Lung (tissue), 12 donors: Measurements from ENCODE around the gene EIF5A2. TPM values are rescaled to one million over a fixed set of nuclear protein-coding genes. Genes with fewer than 3 reads are reported as not detected.
"Not testable (repeated sequence)": the region's sequence is repeated elsewhere in the genome, so short reads cannot be mapped to it uniquely, and the experiment has no call there.

ENCODE experiments used
- ATAC-seq: fragments of 200-7000 bp; cut with Tn5 transposase; one replicate; pipeline ENCODE4 v1.9.1; 2020; ENCODE audit warnings: moderate number of reproducible peaks; ENCODE audit not compliant: insufficient read depth, low FRiP score
- DNase-seq, 3 donors: peaks; one replicate each; pipeline ENCODE4 v3.0.0-alpha.2; 2013 to 2017
- H3K27ac ChIP-seq, 2 donors: one replicate each; pipeline ENCODE4 v1.5.1; 2013; ENCODE audit warnings: mild to moderate bottlenecking in 2 of 2, moderate library complexity in 2 of 2, control low read depth in 1 of 2, inconsistent platforms in 1 of 2, low read depth in 1 of 2, low read length in 1 of 2
- H3K27me3 ChIP-seq, 3 donors: one replicate each; pipeline ENCODE4 v1.5.1; 2013; ENCODE audit warnings: low read length in 2 of 3; ENCODE audit not compliant: control insufficient read depth in 3 of 3, insufficient read depth in 3 of 3
- H3K36me3 ChIP-seq, 4 donors: one replicate each; pipeline ENCODE4 v1.5.1; 2013; ENCODE audit warnings: low read length in 4 of 4, mild to moderate bottlenecking in 1 of 4, moderate library complexity in 1 of 4; ENCODE audit not compliant: control insufficient read depth in 4 of 4, insufficient read depth in 4 of 4
- H3K4me1 ChIP-seq, 5 donors: one replicate each; pipeline ENCODE4 v1.5.1; 2013; ENCODE audit warnings: low read length in 5 of 5, mild to moderate bottlenecking in 2 of 5, moderate library complexity in 1 of 5; ENCODE audit not compliant: control insufficient read depth in 5 of 5, insufficient read depth in 5 of 5
- H3K4me3 ChIP-seq: one replicate; pipeline ENCODE4 v1.5.1; 2013; ENCODE audit warnings: mild to moderate bottlenecking, control low read depth, moderate library complexity
- H3K9ac ChIP-seq, 2 donors: one replicate each; pipeline ENCODE4 v1.5.1; 2013; ENCODE audit warnings: low read length in 2 of 2, control low read depth in 1 of 2; ENCODE audit not compliant: insufficient read depth in 1 of 2
- H3K9me3 ChIP-seq, 4 donors: one replicate each; pipeline ENCODE4 v1.5.1; 2013; ENCODE audit warnings: low read length in 3 of 4, mild to moderate bottlenecking in 1 of 4, moderate library complexity in 1 of 4; ENCODE audit not compliant: control insufficient read depth in 4 of 4, insufficient read depth in 3 of 4
- CTCF ChIP-seq: IDR thresholded peaks from 2 replicates; pipeline ENCODE4 v1.5.1; 2012; ENCODE audit warnings: mild to moderate bottlenecking; ENCODE audit errors: control extremely low read depth, extremely low read depth
- WGBS, 2 donors: extraction: QIAGEN DNeasy Blood & Tissue Kit; methylation state at CpG; one replicate each; pipeline ENCODE4 v1.1.7; 2013; 5-methylcytosine and 5-hydroxymethylcytosine counted together
- polyA plus RNA-seq, 2 donors: library from polyadenylated mRNA; stranded (reverse); fragments of 200-250 nt; gene quantifications; one replicate each; pipeline ENCODE4 v1.2.1, GENCODE V29; 2013
- total RNA-seq, 2 donors: library from RNA; depleted of rRNA in 1 of 2; stranded (reverse); fragments of >200 nt in 1 of 2; gene quantifications; one replicate each; pipeline ENCODE4 v1.2.1, GENCODE V29; 2014 to 2021
- donor health status: control.
- donor health status: control.
- donor health status: Bipolar disorder and iron deficiency.
- donor health status: healthy.
- donor health status: DM: yes; HTN: yes; CAD: no.

Gene EIF5A2
- total and polyA plus RNA-seq, 4 donors: 1.4 to 4.6 (median 4.4) TPM

- DNase-seq (no peak), ATAC-seq (no peak)
- no peaks in the 10 kb centered on the region for H3K9me3 ChIP-seq
- no peak for TF ChIP-seq CTCF
- no peak overlapping the region for H3K27ac ChIP-seq
- peaks cover 0 to 13% (median 0%) of the 10 kb centered on the region in 3 donors for H3K27me3 ChIP-seq
- H3K36me3 ChIP-seq: no peaks in the 10 kb centered on the region
- H3K9ac ChIP-seq: no peak overlapping the region
- H3K4me1 ChIP-seq: peaks cover 0 to 14% (median 2%) of the 10 kb centered on the region in 5 donors
- no peak overlapping the region for H3K4me3 ChIP-seq
- WGBS, 2 donors: 97 to 99% methylated on average over 3 of the region's 3 CpGs
These were observed 5.3 kb downstream of the EIF5A2 start for GRCh38 chr3:170903123-170903522.

- WGBS, 2 donors: 94 to 100% methylated on average over 1 of the region's 1 CpG
- Histone ChIP-seq H3K4me1 (no peaks in the 10 kb centered on the region), H3K9ac (no peak overlapping the region), H3K4me3 (no peak overlapping the region), H3K27ac (no peak overlapping the region), H3K36me3 (no peaks in the 10 kb centered on the region), H3K27me3 (no peaks in the 10 kb centered on the region), H3K9me3 (no peaks in the 10 kb centered on the region)
- no peak for DNase-seq
- no peak for ATAC-seq
- TF ChIP-seq CTCF: no peak
These were observed 9.0 kb downstream of the EIF5A2 start for GRCh38 chr3:170899455-170899854.

- Histone ChIP-seq H3K27ac (no peak overlapping the region), H3K4me1 (no peaks in the 10 kb centered on the region), H3K9ac (no peak overlapping the region), H3K9me3 (no peaks in the 10 kb centered on the region), H3K36me3 (no peaks in the 10 kb centered on the region), H3K27me3 (no peaks in the 10 kb centered on the region), H3K4me3 (no peak overlapping the region)
- 95 to 98% methylated on average over 2 of the region's 2 CpGs for WGBS, 2 donors
- ATAC-seq (no peak), DNase-seq (no peak)
- no peak for TF ChIP-seq CTCF
These were observed 10.5 kb downstream of the EIF5A2 start for GRCh38 chr3:170897978-170898377.

- WGBS, 2 donors: 41 to 90% methylated on average over 1 of the region's 1 CpG
- H3K9ac ChIP-seq, H3K27me3 ChIP-seq, H3K4me3 ChIP-seq, ATAC-seq, H3K4me1 ChIP-seq, H3K27ac ChIP-seq, H3K9me3 ChIP-seq, DNase-seq, H3K36me3 ChIP-seq: not testable (repeated sequence)
These were observed 11.2 kb downstream of the EIF5A2 start for GRCh38 chr3:170897199-170897598.
